Measurements from ENCODE around the gene SLC6A9. TPM values are rescaled to one million over a fixed set of nuclear protein-coding genes. Genes with fewer than 3 reads are reported as not detected.

The SLC6A9 gene
- total RNA-seq, 3 donors from 2014 or later (not counting 1 experiment from before 2014, with no cell fraction given), result 0.29 to 0.55 TPM; not detected in 1

DNA sequence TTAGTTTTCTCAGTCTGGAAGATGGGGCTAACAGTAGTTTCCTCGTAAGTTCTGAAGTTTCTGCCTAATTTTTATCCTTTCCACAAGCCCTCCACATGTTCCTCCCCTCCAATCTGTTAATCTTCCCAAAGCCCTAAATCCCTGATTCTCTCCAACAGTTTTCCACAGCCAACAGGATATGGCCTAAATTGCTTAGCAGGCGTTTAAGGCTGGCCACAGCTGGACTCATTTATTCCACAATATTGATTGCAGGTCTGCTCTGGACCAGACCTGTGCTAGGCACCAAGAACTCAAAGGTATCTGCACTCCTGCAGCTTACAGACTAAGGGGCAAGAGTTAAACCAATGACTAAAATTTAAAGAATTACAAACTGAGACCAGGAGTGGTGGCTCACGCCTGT lies 3.9 kb downstream of the SLC6A9 start:
- Histone ChIP-seq H3K27ac (ENCODE audit: low read length) (no peak overlapping the region), H3K4me1 (ENCODE audit: control insufficient read depth, insufficient read depth, low read length) (peaks cover 23% of the 10 kb centered on the region), H3K36me3 (ENCODE audit: control insufficient read depth, insufficient read depth, low read length) (no peaks in the 10 kb centered on the region), H3K9me3 (ENCODE audit: control insufficient read depth, insufficient read depth, low read length) (no peaks in the 10 kb centered on the region), H3K27me3 (ENCODE audit: control insufficient read depth, insufficient read depth, low read length) (no peaks in the 10 kb centered on the region), H3K4me3 (ENCODE audit: low read length) (no peak overlapping the region)
- DNase-seq, result no peak
- WGBS (ENCODE audit: insufficient coverage), result 89% methylated on average over 3 of the region's 3 CpGs
- Mint-ChIP-seq H3K27me3 (ENCODE audit: low read depth in 2 of 2) (peaks cover 0 to 2% of the 10 kb centered on the region in 2 donors), H3K4me3 (no peak overlapping the region), H3K36me3 (no peaks in the 10 kb centered on the region), H3K9me3 (no peaks in the 10 kb centered on the region), H3K4me1 (peaks cover 13 to 20% of the 10 kb centered on the region in 2 donors), H3K27ac (no peak overlapping the region)
- TF ChIP-seq, protein P1, sequence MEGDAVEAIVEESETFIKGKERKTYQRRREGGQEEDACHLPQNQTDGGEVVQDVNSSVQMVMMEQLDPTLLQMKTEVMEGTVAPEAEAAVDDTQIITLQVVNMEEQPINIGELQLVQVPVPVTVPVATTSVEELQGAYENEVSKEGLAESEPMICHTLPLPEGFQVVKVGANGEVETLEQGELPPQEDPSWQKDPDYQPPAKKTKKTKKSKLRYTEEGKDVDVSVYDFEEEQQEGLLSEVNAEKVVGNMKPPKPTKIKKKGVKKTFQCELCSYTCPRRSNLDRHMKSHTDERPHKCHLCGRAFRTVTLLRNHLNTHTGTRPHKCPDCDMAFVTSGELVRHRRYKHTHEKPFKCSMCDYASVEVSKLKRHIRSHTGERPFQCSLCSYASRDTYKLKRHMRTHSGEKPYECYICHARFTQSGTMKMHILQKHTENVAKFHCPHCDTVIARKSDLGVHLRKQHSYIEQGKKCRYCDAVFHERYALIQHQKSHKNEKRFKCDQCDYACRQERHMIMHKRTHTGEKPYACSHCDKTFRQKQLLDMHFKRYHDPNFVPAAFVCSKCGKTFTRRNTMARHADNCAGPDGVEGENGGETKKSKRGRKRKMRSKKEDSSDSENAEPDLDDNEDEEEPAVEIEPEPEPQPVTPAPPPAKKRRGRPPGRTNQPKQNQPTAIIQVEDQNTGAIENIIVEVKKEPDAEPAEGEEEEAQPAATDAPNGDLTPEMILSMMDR (IDR thresholded peaks at IDR 0.05), result no peak
- intact Hi-C loops (cut with micrococcal nuclease), result no loop called here
- ATAC-seq, result no peak

DNA sequence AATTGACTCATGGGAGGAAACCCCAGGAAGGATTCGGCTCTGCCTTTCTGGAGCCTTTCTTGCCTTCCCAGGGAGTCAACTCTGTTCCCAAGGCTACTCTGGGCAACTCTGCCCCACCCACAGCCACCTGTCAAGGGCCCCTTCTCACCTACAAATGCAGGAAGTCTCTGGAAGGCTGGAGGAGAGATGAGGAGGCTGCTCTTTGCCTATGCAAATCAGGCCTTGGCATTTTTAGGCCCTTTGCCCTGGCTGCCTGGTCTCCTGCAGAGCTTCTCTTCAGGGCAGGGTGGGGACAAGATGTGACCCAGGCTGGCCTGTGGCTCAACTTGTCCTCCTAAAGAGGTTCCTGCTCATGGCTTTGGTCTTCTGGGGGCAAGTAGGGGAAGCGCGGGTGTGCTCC lies 5.4 kb downstream of the SLC6A9 start:
- TF ChIP-seq, protein P1 (IDR thresholded peaks at IDR 0.05), result no peak

DNA sequence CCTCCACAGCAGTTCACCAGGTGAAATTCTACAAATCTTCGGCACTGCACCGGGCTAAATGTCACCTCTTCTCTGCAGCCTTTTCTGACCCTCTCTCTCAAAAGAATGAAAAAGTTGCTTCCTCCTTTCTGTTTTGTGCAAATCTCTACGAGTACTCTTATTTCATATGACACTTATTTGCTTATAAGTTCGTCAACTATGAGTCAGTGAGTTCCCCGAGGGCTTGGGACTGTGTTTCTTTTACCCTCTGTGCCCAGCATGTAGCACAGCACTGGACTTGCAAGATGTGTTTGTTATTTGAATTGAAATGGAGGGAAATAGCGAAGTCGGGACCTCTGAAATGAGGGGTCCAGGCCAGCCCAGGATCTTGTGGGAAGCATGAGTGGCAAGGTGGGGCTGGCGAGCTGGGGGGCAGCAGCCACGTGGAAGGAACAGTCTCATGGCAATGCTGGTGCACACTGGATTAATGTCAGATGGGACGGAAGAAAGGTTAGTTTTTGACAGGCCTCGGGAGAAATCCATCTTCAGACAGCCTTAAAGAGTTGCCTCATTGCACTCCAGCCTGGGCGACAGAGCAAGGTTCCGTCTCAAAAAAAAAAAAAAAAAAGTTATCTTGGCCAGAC lies 6.2 kb downstream of the SLC6A9 start:
- TF ChIP-seq, protein P1 (IDR thresholded peaks at IDR 0.05), result no peak
- intact Hi-C loops (cut with micrococcal nuclease), result no loop called here
- no peaks in the 10 kb centered on the region for H3K36me3 ChIP-seq (ENCODE audit: control insufficient read depth, insufficient read depth, low read length)
- ATAC-seq, result no peak
- no peaks in the 10 kb centered on the region for H3K9me3 ChIP-seq (ENCODE audit: control insufficient read depth, insufficient read depth, low read length)
- Mint-ChIP-seq H3K36me3 (no peaks in the 10 kb centered on the region), H3K27ac (no peak overlapping the region), H3K4me3 (no peak overlapping the region), H3K9me3 (no peaks in the 10 kb centered on the region), H3K27me3 (ENCODE audit: low read depth in 2 of 2) (no peaks in the 10 kb centered on the region), H3K4me1 (peaks cover 9 to 13% of the 10 kb centered on the region in 2 donors)
- DNase-seq, result no peak
- H3K4me3 ChIP-seq (ENCODE audit: low read length), result no peak overlapping the region
- peaks cover 14% of the 10 kb centered on the region for H3K4me1 ChIP-seq (ENCODE audit: control insufficient read depth, insufficient read depth, low read length)
- no peak overlapping the region for H3K27ac ChIP-seq (ENCODE audit: low read length)
- WGBS (ENCODE audit: insufficient coverage), result 84% methylated on average over 13 of the region's 13 CpGs
- no peaks in the 10 kb centered on the region for H3K27me3 ChIP-seq (ENCODE audit: control insufficient read depth, insufficient read depth, low read length)

More for the DNA sequence above, 5.4 kb downstream of the SLC6A9 start:
- WGBS (ENCODE audit: insufficient coverage), result 84% methylated on average over 3 of the region's 3 CpGs
- H3K9me3 Mint-ChIP-seq, result no peaks in the 10 kb centered on the region
- peaks cover 11 to 13% of the 10 kb centered on the region in 2 donors for H3K4me1 Mint-ChIP-seq
- no peak for ATAC-seq
- Histone ChIP-seq H3K4me3 (ENCODE audit: low read length) (no peak overlapping the region), H3K36me3 (ENCODE audit: control insufficient read depth, insufficient read depth, low read length) (no peaks in the 10 kb centered on the region), H3K27ac (ENCODE audit: low read length) (no peak overlapping the region), H3K27me3 (ENCODE audit: control insufficient read depth, insufficient read depth, low read length) (no peaks in the 10 kb centered on the region), H3K4me1 (ENCODE audit: control insufficient read depth, insufficient read depth, low read length) (peaks cover 14% of the 10 kb centered on the region), H3K9me3 (ENCODE audit: control insufficient read depth, insufficient read depth, low read length) (no peaks in the 10 kb centered on the region)
- H3K36me3 Mint-ChIP-seq, result no peaks in the 10 kb centered on the region
- no peaks in the 10 kb centered on the region for H3K27me3 Mint-ChIP-seq (ENCODE audit: low read depth in 2 of 2)
- intact Hi-C loops (cut with micrococcal nuclease), result no loop called here
- DNase-seq, result no peak
- no peak overlapping the region for H3K27ac Mint-ChIP-seq
- H3K4me3 Mint-ChIP-seq, result no peak overlapping the region
